GM21526 (cell line): ENCODE data around the gene PRTG.
"Not testable (repeated sequence)": the region's sequence is repeated elsewhere in the genome, so short reads cannot be mapped to it uniquely, and the experiment has no call there.

ENCODE experiments used
- ATAC-seq: cut with Tn5 transposase; IDR thresholded peaks from one replicate; pipeline ENCODE4 v1.9.1; 2021; ENCODE audit warnings: moderate library complexity; ENCODE audit not compliant: unreplicated experiment, low FRiP score

Gene PRTG

GRCh38 chr15:55750706-55751105 is 7.8 kb upstream of the PRTG start:
- ATAC-seq = no peak

GRCh38 chr15:55743729-55744655 is 1.0 kb upstream of the PRTG start:
- ATAC-seq = no peak

- ATAC-seq = no peak
Observed at GRCh38 chr15:55742498-55742926, 440 bp downstream of the PRTG start.

GRCh38 chr15:55741833-55742497 is 987 bp downstream of the PRTG start:
- no peak for ATAC-seq

GRCh38 chr15:55740981-55741832 is 1.7 kb downstream of the PRTG start:
- no peak for ATAC-seq

GRCh38 chr15:55740359-55740878 is 2.5 kb downstream of the PRTG start:
- ATAC-seq = no peak

GRCh38 chr15:55739641-55740040 is 3.3 kb downstream of the PRTG start:
- no peak for ATAC-seq

- no peak for ATAC-seq
Observed at GRCh38 chr15:55738715-55739114, 4.2 kb downstream of the PRTG start.

- no peak for ATAC-seq
Observed at GRCh38 chr15:55737373-55737772, 5.6 kb downstream of the PRTG start.

- no peak for ATAC-seq
Observed at GRCh38 chr15:55736756-55737155, 6.2 kb downstream of the PRTG start.

GRCh38 chr15:55734641-55735040 is 8.3 kb downstream of the PRTG start:
- ATAC-seq = no peak

GRCh38 chr15:55733461-55733860 is 9.5 kb downstream of the PRTG start:
- not testable (repeated sequence) for ATAC-seq

GRCh38 chr15:55721554-55722185 is 21.3 kb downstream of the PRTG start:
- ATAC-seq = no peak

GRCh38 chr15:55715355-55716076 is 27.4 kb downstream of the PRTG start:
- no peak for ATAC-seq

- no peak for ATAC-seq
Observed at GRCh38 chr15:55714064-55714463, 28.9 kb downstream of the PRTG start.

- ATAC-seq = no peak
Observed at GRCh38 chr15:55712363-55712762, 30.6 kb downstream of the PRTG start.

- ATAC-seq = no peak
Observed at GRCh38 chr15:55710286-55710685, 32.7 kb downstream of the PRTG start.

- ATAC-seq = no peak
Observed at GRCh38 chr15:55709458-55709857, 33.5 kb downstream of the PRTG start.

GRCh38 chr15:55708720-55709119 is 34.2 kb downstream of the PRTG start:
- ATAC-seq = no peak

- ATAC-seq = no peak
Observed at GRCh38 chr15:55707951-55708350, 35.0 kb downstream of the PRTG start.
